ENCODE measurements around the gene ODF2L.

- TF ChIP-seq CTCF (IDR thresholded peaks at IDR 0.05; ENCODE audit: poor library complexity) (no peak), EZH2 (IDR thresholded peaks at IDR 0.05; ENCODE audit: borderline replicate concordance) (no peak), EZH2phosphoT487 (IDR thresholded peaks at IDR 0.05; ENCODE audit: low read depth, severe bottlenecking, unreplicated experiment) (no peak)
These were observed 13.4 kb upstream of the ODF2L start for GRCh38 chr1:86409416-86410021.
